Sigmoid colon (tissue), 4 donors: Measurements from ENCODE around the gene ARHGAP9.

Experiments used
- CTCF ChIP-seq, 4 experiments: fragments of 450-650 bp in 3 of 4; fragments of 200-600 bp in 1 of 4; IDR thresholded peaks; one replicate each; pipeline ENCODE4 v1.5.1; 2016 to 2019; ENCODE audit warnings: antibody characterized with exemption in 4 of 4, mild to moderate bottlenecking in 3 of 4, moderate library complexity in 2 of 4
- EP300 ChIP-seq, 4 donors: sonication (generic); formaldehyde crosslinking; IDR thresholded peaks; one replicate each; pipeline ENCODE4 v1.6.1; 2017; ENCODE audit warnings: antibody characterized with exemption in 4 of 4
- POLR2A ChIP-seq, 2 donors: fragments of 450-650 bp; IDR thresholded peaks; one replicate each; pipeline ENCODE4 v1.6.1; 2016; ENCODE audit warnings: antibody characterized with exemption in 2 of 2, mild to moderate bottlenecking in 2 of 2, moderate library complexity in 2 of 2
- POLR2AphosphoS5 ChIP-seq, 4 donors: sonication (generic); formaldehyde crosslinking; IDR thresholded peaks; one replicate each; pipeline ENCODE4 v1.6.1; 2017; ENCODE audit warnings: antibody characterized with exemption in 4 of 4

- no peak for TF ChIP-seq POLR2A (IDR thresholded peaks at IDR 0.05)
- no peak for TF ChIP-seq POLR2AphosphoS5 (IDR thresholded peaks at IDR 0.05)
- TF ChIP-seq CTCF (IDR thresholded peaks at IDR 0.05) = no peak
- no peak for TF ChIP-seq EP300 (IDR thresholded peaks at IDR 0.05)
These were observed 44.4 kb downstream of the ARHGAP9 start for GRCh38 chr12:57435293-57435692.
